ENCODE results near the gene ATF2. TPM values are rescaled to one million over a fixed set of nuclear protein-coding genes. Genes with fewer than 3 reads are reported as not detected.

ATF2 gene
- total and polyA plus RNA-seq, 7 donors, result 13.2 to 59.6 (median 46.0) TPM

DNA sequence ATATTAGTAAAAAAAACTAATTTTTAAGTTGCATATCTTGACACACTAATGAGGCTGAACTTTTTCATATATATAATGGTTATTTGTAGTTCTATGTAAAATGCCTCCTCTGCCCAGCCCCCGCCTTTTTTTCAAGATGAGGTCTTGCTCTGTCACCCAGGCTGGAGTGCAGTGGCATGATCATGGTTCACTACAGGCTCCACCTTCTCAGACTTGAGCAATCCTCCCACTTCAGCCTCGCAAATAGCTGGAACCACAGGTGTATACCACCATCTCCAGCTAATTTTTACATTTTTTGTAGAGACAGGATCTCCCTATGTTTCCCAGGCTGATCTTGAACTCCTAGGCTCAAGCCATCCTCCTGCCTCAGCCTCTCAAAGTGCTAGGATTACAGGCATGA, 24.3 kb downstream of the ATF2 start:
- Histone ChIP-seq H3K4me1 (peaks cover 0 to 34% (median 18%) of the 10 kb centered on the region in 4 donors), H3K4me3 (no peak overlapping the region), H3K36me3 (peaks cover 0 to 6% (median 0%) of the 10 kb centered on the region in 4 donors), H3K27me3 (no peaks in the 10 kb centered on the region), H3K27ac (no peak overlapping the region), H3K9me3 (no peaks in the 10 kb centered on the region)
- intact Hi-C loops (cut with DNase I), result no loop called here
- WGBS, 2 donors, result 97% methylated on average over 2 of the region's 2 CpGs
- TF ChIP-seq POLR2AphosphoS5 (IDR thresholded peaks at IDR 0.05) (no peak), EP300 (IDR thresholded peaks at IDR 0.05) (no peak), CTCF (IDR thresholded peaks at IDR 0.05) (no peak), POLR2A (IDR thresholded peaks at IDR 0.05) (no peak)
- no peak for DNase-seq

DNA sequence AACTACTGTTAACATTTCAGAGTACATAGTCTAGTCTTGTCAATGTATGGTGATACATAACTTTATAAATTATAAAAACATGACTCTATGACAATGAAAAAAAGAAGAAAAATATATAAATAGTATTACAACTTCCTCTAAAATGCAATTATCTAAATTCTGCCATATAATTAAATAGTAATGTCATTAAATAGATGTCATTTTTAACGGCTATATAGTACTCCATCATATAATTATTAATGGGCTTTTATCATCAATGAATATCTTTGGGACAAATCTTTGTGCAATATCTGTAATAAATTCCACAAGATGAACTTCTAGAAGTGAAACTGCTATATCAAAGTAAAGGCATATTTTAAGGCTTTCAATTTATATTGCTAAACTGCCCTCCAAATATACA, 24.8 kb downstream of the ATF2 start:
- WGBS, 2 donors, result 91 to 99% methylated on average over 1 of the region's 1 CpG
- intact Hi-C loops (cut with DNase I), result no loop called here
- H3K9me3 ChIP-seq, result no peaks in the 10 kb centered on the region
- TF ChIP-seq EP300 (IDR thresholded peaks at IDR 0.05) (no peak), CTCF (IDR thresholded peaks at IDR 0.05) (no peak)
- H3K27ac ChIP-seq, result no peak overlapping the region
- peaks cover 0 to 6% (median 0%) of the 10 kb centered on the region in 4 donors for H3K36me3 ChIP-seq
- no peak for DNase-seq
- H3K4me1 ChIP-seq, result peaks cover 0 to 37% (median 15%) of the 10 kb centered on the region in 4 donors
- no peak overlapping the region for H3K4me3 ChIP-seq
- H3K27me3 ChIP-seq, result no peaks in the 10 kb centered on the region

GRCh38 chr2:175140332-175140731, 27.7 kb downstream of the ATF2 start:
- no peak for DNase-seq
- peaks cover 0 to 14% (median 0%) of the 10 kb centered on the region in 4 donors for H3K36me3 ChIP-seq
- intact Hi-C loops (cut with DNase I), result no loop called here

DNA sequence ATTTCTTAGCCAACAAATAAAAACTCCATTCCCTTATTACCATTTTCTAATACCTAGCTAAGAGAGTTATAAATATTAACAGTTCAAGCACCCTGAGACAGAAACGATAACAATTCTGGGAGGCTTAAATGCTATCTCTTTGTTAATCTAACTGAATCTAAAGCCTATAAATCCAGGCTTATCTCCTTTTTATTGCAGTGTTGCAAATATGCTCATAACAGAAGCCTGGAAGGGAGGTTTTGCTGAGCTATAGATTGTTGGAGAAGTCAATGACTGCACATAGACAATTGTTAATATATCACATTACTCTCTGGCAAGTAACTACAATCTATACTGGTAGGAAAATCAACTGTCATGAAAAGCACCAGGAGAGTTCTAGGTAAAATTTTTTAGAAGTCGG, 30.2 kb downstream of the ATF2 start:
- peaks cover 0 to 27% (median 7%) of the 10 kb centered on the region in 4 donors for H3K4me1 ChIP-seq

More at GRCh38 chr2:175140332-175140731, 27.7 kb downstream of the ATF2 start:
- TF ChIP-seq POLR2A (IDR thresholded peaks at IDR 0.05), result no peak
- no peak for TF ChIP-seq CTCF (IDR thresholded peaks at IDR 0.05)
- TF ChIP-seq EP300 (IDR thresholded peaks at IDR 0.05), result no peak
- TF ChIP-seq POLR2AphosphoS5 (IDR thresholded peaks at IDR 0.05), result no peak
- no peaks in the 10 kb centered on the region for H3K9me3 ChIP-seq
- no peak overlapping the region for H3K4me3 ChIP-seq
- H3K4me1 ChIP-seq, result peaks cover 0 to 28% (median 7%) of the 10 kb centered on the region in 4 donors
- H3K27ac ChIP-seq, result no peak overlapping the region
- WGBS, 2 donors, result 55 to 73% methylated on average over 2 of the region's 2 CpGs
- no peaks in the 10 kb centered on the region for H3K27me3 ChIP-seq

More for the DNA sequence above, 30.2 kb downstream of the ATF2 start:
- peaks cover 0 to 26% (median 0%) of the 10 kb centered on the region in 4 donors for H3K36me3 ChIP-seq
- intact Hi-C loops (cut with DNase I), result no loop called here
- no peak overlapping the region for H3K4me3 ChIP-seq
- H3K27me3 ChIP-seq, result no peaks in the 10 kb centered on the region
- WGBS, 2 donors, result 49 to 75% methylated on average over 2 of the region's 2 CpGs
- DNase-seq, result no peak
- TF ChIP-seq EP300 (IDR thresholded peaks at IDR 0.05), result no peak
- TF ChIP-seq CTCF (IDR thresholded peaks at IDR 0.05), result no peak
- no peak for TF ChIP-seq POLR2AphosphoS5 (IDR thresholded peaks at IDR 0.05)
- no peak for TF ChIP-seq POLR2A (IDR thresholded peaks at IDR 0.05)
- no peaks in the 10 kb centered on the region for H3K9me3 ChIP-seq
- H3K27ac ChIP-seq, result no peak overlapping the region

Data from sigmoid colon (tissue), 7 donors.